Endothelial cell of umbilical vein (primary cell): Measurements from ENCODE around the gene NGFR.

Experiments
- JUN ChIP-seq: IDR thresholded peaks from 2 replicates; pipeline ENCODE4 v1.6.1; 2011; ENCODE audit warnings: borderline replicate concordance, low read depth; ENCODE audit not compliant: insufficient read length, insufficient read depth
- POLR2AphosphoS5 ChIP-seq: IDR thresholded peaks from 2 replicates; pipeline ENCODE4 v1.6.1; 2012; ENCODE audit warnings: low read depth, mild to moderate bottlenecking, control low read depth, low read length, moderate library complexity; ENCODE audit not compliant: insufficient read depth
- TF ChIP-seq, protein P1 (sequence below), 2 donors: IDR thresholded peaks; 1 replicate in 1 of 2; 2 replicates in 1 of 2; pipeline ENCODE4 v1.5.1; 2011; ENCODE audit warnings: low read length in 2 of 2, mild to moderate bottlenecking in 2 of 2, moderate library complexity in 2 of 2, control low read depth in 1 of 2, inconsistent platforms in 1 of 2, low read depth in 1 of 2; ENCODE audit not compliant: insufficient read depth in 1 of 2; ENCODE audit errors: extremely low read depth in 1 of 2

GRCh38 chr17:49555495-49556222, 60.6 kb downstream of the NGFR start:
- TF ChIP-seq, protein P1, sequence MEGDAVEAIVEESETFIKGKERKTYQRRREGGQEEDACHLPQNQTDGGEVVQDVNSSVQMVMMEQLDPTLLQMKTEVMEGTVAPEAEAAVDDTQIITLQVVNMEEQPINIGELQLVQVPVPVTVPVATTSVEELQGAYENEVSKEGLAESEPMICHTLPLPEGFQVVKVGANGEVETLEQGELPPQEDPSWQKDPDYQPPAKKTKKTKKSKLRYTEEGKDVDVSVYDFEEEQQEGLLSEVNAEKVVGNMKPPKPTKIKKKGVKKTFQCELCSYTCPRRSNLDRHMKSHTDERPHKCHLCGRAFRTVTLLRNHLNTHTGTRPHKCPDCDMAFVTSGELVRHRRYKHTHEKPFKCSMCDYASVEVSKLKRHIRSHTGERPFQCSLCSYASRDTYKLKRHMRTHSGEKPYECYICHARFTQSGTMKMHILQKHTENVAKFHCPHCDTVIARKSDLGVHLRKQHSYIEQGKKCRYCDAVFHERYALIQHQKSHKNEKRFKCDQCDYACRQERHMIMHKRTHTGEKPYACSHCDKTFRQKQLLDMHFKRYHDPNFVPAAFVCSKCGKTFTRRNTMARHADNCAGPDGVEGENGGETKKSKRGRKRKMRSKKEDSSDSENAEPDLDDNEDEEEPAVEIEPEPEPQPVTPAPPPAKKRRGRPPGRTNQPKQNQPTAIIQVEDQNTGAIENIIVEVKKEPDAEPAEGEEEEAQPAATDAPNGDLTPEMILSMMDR (IDR thresholded peaks at IDR 0.05; ENCODE audit: extremely low read depth in 1 of 2, insufficient read depth in 1 of 2, low read depth in 1 of 2, low read length in 2 of 2) = no peak
- no peak for TF ChIP-seq POLR2AphosphoS5
- TF ChIP-seq JUN = no peak
